Astrocyte of the hippocampus (primary cell): ENCODE results near the gene RBBP5.

Source experiments
- DNase-seq: peaks from one replicate; pipeline ENCODE4 v3.0.0; 2011; ENCODE audit warnings: low read depth, low spot score

Gene RBBP5

DNA sequence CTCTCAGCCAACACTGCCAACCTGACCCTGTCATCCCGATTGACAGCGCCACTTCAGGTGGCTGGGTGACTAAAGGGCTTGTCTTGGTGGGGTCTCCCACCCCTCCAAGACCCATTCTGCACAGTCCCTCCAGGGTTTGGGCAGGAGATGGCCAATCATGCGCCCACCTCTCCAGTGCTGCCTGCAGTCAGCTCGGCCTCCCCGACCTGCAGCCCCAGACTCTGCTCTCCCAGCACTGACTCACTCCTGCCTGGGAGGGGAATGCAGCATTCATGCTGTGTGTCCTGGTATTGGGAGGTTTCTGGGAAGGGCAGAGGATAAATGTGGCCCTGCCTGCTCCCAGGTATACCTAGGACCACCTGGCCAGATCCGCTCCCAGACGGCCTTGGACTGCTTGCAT is 47.3 kb downstream of the RBBP5 start:
- DNase-seq: peak; percentile 17

DNA sequence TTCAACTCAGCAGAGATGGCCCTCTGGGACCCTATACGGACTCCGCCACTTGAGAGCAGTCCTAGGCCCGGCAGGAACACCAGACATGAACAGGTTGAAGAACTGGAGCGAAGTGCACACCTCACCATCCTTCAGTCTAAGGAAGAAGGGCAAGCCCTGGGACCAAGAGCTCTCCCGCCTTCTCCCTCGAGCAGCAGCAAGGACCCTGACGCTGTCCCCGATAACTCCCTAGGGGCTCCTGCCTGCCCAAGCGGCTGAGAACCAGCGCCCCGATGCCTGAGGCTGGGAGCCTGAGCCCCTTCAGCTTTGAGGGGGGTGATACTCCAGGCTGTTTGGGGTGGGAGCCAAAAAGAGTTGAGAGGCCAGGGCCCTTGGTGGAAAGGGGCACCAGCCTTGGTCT is 47.7 kb downstream of the RBBP5 start:
- DNase-seq: no peak

GRCh38 chr1:205073511-205073910 is 48.3 kb downstream of the RBBP5 start:
- no peak for DNase-seq

GRCh38 chr1:205072881-205073280 is 48.9 kb downstream of the RBBP5 start:
- no peak for DNase-seq

DNA sequence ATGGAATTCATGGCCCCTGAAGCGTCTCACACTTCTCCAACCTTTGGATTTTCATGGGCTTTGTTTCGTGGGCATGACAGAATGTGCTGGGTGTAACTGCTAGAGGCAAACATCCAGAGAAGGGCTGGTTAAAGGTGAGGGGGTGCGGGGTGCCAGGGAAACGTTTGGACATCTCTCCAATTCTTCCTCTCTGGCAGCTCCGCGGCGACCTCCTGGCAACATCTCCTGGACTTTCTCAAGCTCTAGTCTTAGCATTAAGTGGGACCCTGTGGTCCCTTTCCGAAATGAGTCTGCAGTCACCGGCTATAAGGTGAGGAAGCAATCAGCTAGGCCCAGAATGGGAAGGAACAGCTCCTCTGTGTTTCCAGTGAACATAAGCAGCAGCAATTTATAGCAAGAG is 49.5 kb downstream of the RBBP5 start:
- no peak for DNase-seq

DNA sequence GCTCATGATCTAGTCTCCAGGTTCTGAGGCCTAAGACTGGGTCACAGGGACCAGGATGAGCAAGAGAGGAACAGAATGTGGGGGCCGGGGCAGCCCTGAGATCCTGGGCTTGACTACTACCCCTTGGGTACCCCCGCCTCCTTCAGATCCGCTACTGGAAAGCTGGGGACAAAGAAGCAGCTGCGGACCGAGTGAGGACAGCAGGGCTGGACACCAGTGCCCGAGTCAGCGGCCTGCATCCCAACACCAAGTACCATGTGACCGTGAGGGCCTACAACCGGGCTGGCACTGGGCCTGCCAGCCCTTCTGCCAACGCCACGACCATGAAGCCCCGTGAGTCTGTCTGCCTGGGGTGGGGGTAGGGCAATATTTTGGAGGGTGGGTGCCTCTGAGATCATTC is 50.0 kb downstream of the RBBP5 start:
- DNase-seq: no peak

- DNase-seq: no peak
Measured at GRCh38 chr1:205071028-205071409, 50.8 kb downstream of the RBBP5 start.

DNA sequence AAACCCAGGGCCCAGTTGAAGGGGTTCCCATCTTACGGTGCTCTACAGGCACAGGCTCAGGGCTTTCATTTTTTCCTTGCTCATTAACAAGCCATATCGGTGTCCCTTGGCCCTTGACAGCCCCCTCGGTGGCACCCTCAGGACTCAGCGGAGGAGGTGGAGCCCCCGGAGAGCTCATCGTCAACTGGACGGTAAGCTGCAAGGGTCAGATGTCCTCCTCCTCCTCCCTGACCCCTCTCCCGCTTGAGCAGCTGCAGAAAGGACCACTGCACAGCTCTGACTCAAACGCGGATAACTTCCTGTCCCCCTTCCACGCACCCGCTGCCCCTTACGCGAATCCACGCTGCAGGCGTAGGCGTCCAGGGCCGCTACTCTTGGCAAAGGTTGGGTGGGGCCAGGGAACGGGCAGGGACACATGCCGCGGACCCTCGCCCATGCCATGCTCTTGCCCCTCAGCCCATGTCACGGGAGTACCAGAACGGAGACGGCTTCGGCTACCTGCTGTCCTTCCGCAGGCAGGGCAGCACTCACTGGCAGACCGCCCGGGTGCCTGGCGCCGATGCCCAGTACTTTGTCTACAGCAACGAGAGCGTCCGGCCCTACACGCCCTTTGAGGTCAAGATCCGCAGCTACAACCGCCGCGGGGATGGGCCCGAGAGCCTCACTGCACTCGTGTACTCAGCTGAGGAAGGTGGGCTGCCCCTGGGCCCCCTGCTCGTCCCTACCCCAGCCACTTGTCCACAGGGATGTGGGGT is 52.2 kb downstream of the RBBP5 start:
- DNase-seq: no peak

- DNase-seq: peak; percentile 23
Measured at GRCh38 chr1:205068457-205069040, 53.2 kb downstream of the RBBP5 start.

- DNase-seq: no peak
Measured at GRCh38 chr1:205068001-205068400, 53.8 kb downstream of the RBBP5 start.

GRCh38 chr1:205067031-205067430 is 54.7 kb downstream of the RBBP5 start:
- DNase-seq: no peak

GRCh38 chr1:205066141-205066818 is 55.5 kb downstream of the RBBP5 start:
- peak; percentile 22 for DNase-seq

DNA sequence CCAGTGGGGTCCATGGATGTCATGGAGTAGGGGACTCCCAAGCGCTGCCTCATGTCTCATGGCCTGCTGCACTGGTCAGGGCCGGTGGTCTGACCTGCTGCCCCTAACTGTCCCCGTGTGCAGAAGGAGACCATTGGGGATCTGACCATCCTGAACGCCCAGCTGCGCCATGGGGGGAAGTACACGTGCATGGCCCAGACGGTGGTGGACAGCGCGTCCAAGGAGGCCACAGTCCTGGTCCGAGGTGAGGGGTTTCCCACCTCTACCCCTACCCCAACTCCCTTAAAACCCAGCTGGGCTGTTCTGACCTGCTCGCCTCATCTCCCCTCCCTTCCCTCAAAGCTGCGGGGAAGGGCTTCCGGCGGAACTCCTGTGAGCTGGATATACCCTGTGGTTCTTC is 56.1 kb downstream of the RBBP5 start:
- DNase-seq: no peak

- no peak for DNase-seq
Measured at GRCh38 chr1:205064741-205065316, 56.9 kb downstream of the RBBP5 start.

DNA sequence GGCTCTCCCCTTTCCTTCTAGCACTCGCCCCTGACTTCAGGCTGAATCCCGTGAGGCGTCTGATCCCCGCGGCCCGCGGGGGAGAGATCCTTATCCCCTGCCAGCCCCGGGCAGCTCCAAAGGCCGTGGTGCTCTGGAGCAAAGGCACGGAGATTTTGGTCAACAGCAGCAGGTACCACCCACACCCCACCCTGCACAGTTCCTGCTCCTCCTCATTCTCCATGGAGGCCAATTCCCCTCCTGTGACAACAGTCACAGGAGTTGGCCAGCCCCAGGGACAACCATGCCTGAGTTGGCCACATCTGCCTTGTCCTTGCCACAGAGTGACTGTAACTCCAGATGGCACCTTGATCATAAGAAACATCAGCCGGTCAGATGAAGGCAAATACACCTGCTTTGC is 57.5 kb downstream of the RBBP5 start:
- no peak for DNase-seq

DNA sequence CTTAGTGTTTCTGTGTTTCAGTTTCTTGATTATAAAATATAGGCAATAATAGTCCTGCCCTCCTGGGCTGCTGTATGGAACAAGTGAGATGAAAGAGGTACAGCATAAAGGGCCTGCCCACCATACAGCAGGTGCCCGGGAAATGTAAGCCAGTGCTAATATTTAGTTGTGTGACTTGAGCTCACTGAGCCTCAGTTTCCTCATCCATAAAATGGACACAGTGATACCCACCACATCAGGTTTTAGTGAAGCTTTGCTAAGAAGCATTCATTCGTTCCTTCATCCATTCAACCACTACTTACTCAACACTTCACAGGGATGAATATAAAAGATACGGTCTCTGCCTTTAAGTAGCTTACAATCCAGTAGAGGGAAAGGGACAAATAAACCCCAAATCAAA is 58.9 kb downstream of the RBBP5 start:
- no peak for DNase-seq

- DNase-seq: no peak
Measured at GRCh38 chr1:205062319-205062718, 59.5 kb downstream of the RBBP5 start.

- DNase-seq: peak; percentile 89
Measured at GRCh38 chr1:205061665-205062069, 60.1 kb downstream of the RBBP5 start.

DNA sequence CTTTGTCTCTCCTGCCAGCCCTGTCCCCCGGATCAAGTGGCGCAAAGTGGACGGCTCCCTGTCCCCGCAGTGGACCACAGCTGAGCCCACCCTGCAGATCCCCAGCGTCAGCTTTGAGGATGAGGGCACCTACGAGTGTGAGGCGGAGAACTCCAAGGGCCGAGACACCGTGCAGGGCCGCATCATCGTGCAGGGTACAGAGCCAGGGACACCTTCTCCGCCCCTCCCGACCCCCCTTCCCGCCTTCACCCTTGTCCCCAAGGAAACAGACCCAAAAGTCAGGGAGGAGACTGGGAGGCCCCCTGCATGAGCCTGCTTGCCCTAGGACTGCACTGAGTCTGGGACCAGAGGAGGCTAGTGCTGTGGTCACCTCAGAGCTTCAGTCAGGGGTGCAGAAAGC is 60.6 kb downstream of the RBBP5 start:
- DNase-seq: no peak

GRCh38 chr1:205060746-205061145 is 61.0 kb downstream of the RBBP5 start:
- no peak for DNase-seq

GRCh38 chr1:205059660-205060059 is 62.1 kb downstream of the RBBP5 start:
- DNase-seq: no peak

- no peak for DNase-seq
Measured at GRCh38 chr1:205058853-205059252, 62.9 kb downstream of the RBBP5 start.
